Superior temporal gyrus (tissue), 1 donor: Measurements from ENCODE around the gene B3GNT9.
A peak's percentile ranks its signal among the peaks of the same experiment; 100 is the strongest.

Experiments used
- DNase-seq: peaks from one replicate; pipeline ENCODE4 v3.0.0-alpha.2; 2016; ENCODE audit errors: extremely low spot score

The B3GNT9 gene, protein sequence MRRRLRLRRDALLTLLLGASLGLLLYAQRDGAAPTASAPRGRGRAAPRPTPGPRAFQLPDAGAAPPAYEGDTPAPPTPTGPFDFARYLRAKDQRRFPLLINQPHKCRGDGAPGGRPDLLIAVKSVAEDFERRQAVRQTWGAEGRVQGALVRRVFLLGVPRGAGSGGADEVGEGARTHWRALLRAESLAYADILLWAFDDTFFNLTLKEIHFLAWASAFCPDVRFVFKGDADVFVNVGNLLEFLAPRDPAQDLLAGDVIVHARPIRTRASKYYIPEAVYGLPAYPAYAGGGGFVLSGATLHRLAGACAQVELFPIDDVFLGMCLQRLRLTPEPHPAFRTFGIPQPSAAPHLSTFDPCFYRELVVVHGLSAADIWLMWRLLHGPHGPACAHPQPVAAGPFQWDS

DNA sequence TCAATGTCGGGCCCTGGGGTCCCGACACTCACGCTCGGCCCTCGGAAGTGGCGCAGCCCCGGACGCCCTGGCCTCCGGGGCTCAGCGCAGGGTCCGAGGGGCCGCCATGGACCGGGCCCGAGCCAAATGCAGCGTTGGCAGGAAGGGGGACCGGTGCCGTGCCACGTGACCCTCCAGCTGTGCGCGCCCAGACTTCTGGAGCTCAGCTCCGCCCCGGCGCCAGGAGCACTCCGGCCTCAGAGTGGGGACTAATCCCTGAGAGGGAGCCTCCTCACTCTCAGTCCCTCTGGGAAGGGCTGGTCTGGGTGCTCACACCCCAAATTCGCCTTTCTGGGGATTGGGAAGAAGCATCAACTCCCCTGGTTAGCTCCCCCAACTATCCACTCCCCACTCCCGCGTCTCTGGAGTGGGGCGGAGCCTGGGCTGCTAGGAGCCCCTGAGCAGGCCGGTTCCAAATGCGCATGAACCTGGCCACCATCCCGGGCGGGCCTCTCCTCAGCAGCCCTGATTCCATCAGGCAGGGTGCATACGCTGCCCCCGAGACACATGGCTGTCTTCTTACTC, at the start of gene B3GNT9:
TSS of gene B3GNT9 (minus strand) at position 166 of the 564 bp plus-strand sequence. CDS start 513 bp downstream, outside the sequence.
- DNase-seq = peak; percentile 77

DNA sequence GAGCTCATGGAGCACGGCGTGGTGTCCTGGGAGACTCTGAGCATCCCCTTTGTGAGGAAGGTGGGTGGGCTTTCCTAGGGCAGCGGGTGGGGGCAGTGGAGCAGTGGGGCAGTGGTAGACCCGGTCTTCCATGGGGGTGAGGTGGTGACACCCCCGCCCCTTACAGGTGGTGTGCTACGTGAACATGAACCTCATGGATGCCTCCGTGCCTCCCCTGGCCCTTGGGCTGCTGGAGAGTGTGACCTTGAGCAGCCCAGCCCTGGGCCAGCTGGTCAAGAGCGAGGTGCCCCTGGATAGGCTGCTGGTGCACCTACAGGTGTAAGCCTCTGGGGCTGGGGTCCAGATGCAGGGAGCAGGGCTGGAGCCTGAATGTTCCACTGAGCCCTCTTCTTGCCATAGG, 49.7 kb upstream of the B3GNT9 start:
- DNase-seq = no peak

DNA sequence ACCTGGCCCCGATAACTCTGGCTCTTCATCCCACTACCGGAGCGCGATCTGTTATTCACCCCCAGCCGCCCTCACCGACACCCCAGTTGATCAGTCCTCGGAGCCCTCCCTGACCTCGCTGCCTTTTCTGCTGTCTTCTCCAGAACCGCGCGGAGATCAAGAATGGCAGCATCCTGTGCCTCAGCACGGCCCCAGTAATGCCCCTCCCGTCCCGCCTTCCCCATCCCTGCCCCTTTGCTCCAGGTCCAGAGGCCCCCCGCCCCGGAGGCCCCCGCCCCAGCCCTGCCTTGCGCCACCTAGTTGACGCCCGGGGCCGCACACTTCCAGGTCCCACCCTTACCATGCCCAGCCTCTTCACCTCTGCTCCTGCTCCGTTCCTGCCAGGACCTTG, 49.0 kb upstream of the B3GNT9 start:
- no peak for DNase-seq

DNA sequence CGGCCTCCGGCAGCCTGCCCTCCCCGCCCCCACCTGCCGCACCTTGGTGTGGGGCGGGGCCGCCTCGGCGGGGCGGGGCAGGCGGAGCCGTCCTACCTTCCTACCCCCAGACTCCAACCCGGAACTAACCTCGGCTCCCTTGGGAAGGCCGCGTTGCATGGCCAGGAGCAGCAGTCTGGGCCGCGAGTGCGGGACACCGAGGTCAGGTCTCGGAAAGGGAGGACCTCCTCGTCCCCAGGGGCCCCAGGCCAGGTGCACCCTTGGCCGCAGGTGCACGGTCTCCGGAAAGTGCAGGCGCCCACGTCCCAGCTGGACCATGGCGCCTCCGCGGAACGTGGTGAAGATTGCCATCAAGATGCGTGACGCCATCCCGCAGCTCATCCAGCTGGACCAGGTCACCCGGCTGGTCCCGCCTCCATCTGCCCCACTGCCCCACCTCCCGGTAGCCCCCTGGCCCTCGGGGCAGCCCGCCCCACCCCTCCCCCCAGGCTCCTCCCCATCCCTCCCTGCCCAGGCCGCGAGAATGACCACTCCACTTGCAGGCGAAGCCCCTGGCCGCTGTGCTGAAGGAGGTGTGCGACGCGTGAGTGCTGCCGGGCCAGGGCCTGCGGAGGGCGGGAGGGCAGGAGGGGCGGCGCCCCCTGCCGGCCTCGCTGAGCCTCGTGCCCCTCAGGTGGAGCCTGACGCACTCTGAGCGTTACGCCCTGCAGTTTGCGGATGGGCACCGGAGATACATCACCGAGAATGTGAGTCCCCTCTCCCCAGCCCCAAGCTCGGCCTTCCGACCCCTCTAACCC, 48.4 kb upstream of the B3GNT9 start, which contains the start of gene ELMO3:
TSS of gene ELMO3 (plus strand) at position 121 of the 797 bp plus-strand sequence. CDS start at position 317, 196 bp downstream.
- DNase-seq = no peak

DNA sequence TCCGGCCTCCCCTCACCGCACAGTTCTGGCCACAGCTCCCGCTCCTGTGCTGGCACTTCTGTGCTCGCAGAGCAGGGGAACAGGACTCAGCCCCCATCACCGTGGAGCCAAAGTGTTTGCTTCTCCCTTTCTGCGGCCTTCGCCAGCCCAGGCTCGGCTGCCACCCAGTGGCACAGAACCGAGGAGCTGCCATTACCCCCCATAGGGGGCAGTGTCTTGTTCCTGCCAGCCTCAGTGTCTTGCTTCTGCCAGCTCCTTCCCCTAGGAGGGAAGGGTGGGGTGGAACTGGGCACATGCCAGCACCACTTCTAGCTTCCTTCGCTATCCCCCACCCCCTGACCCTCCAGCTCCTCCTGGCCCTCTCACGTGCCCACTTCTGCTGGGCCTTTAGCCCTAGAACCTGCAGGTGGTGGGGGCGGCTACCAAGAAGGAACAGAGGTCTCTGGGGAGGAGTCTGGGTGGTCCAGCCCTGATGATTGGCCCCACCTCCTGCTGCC, 47.5 kb upstream of the B3GNT9 start:
- DNase-seq = peak; percentile 61

DNA sequence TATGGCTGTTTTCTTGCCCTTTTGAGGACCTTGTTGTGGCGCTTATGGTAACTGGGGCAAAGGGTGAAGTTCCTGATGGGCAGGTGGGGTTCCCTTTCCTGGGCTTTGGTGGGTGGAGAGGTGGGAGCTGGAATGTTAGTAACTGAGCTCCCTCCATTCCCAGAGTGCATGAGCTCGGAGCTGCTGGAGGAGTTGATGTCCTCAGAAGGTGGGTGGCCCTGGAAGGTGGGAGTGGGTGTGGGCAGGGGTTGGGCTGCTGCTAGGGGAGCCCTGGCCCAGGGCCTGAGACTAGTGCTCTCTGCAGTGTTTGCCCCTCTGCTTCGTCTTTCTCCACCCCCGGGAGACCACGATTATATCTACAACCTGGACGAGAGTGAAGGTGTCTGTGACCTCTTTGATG, 46.9 kb upstream of the B3GNT9 start:
- no peak for DNase-seq

DNA sequence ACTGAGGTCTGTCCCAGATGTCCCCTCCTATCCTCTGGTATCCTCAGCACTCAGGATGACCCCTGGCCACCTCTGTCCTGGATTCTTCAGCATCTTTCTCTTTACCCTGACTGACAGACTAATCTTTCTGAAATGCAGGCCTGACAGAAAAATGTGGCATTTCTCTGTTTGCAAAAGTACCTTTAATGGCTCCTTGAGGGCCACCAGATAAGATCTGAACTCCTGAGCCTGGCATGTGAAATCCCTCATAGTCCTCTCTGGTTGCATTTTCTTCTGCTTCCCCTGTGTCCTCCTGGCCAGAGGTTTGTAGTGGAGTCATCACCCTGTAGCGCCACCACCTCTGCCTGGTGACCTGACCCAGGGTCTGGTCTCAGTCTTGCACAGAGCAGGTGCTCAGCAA, 46.1 kb upstream of the B3GNT9 start:
- no peak for DNase-seq

DNA sequence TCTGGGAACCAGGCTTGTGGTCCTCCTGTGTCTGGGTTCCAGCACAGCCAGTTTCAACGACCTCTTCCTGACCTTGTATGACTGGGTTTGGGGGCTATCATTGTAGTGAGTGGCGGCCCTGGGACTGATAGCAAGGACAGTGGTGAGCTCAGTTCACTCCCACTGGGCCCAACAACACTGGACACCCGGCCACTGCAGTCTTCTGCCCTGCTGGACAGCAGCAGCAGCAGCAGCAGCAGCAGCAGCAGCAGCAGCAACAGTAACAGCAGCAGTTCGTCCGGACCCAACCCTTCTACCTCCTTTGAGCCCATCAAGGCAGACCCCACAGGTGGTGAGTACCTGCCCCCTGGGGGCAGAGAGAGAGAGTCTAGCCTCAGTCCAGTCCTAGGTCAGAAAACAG, 44.9 kb upstream of the B3GNT9 start:
- no peak for DNase-seq

DNA sequence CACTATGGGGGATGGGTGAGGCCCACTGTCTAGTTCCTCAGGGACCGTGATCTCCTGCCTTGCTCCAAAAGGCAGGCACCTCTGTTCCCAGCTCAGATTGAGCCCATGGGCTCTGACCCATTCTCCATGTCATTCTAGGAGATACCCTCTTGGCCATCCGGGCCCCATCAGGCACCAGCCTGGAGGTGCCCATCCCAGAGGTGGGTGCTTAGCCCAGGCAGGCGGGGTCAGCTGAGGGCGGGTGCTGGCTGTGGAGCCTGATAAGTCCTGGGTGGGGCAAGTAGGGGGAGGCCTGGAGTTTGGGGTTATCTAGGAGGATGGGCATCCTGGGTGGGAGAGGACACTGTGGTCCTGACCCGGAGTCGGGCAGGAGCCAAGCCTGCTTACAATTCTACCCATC, 43.5 kb upstream of the B3GNT9 start:
- DNase-seq = no peak

DNA sequence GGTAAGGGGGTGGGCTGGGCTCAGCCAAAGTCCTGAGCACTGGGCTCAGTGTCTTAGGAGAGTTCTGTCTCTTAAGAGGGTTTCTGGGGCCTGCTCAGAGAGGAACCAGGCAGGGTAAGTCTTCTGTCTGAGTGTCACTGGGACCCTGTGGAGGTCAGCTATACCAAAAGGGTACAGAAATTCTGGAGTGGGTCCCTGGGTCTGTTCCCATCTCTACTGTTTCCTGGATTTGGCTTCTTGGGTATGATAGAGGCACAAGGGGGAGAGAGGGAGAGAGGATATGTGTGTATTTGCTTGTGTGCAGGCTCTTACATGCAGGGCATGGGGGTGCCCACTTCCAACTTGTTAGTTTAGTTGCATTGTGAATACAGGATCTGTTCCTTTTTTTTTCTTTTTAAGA, 42.7 kb upstream of the B3GNT9 start:
- DNase-seq = no peak

DNA sequence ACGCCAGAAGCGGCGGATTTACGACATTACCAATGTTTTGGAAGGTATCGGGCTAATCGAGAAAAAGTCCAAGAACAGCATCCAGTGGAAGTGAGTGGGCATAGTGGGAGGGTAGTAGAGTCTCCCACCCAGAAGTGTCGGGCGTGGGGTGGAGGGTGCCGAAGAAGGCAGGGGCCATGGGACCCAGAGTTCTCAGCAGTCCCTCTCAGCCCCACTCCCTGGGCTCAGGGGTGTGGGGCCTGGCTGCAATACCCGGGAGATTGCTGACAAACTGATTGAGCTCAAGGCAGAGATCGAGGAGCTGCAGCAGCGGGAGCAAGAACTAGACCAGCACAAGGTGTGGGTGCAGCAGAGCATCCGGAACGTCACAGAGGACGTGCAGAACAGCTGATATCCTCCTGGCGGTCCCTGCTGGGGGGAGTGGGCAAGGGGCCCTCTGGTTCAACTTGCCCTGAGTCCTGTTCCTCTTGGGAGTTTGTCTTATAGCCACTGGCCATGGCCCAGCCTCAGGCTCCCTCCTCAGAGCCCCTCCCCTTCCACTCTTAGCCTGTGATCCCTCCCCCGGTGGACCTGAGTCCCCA, 42.1 kb upstream of the B3GNT9 start:
- no peak for DNase-seq

DNA sequence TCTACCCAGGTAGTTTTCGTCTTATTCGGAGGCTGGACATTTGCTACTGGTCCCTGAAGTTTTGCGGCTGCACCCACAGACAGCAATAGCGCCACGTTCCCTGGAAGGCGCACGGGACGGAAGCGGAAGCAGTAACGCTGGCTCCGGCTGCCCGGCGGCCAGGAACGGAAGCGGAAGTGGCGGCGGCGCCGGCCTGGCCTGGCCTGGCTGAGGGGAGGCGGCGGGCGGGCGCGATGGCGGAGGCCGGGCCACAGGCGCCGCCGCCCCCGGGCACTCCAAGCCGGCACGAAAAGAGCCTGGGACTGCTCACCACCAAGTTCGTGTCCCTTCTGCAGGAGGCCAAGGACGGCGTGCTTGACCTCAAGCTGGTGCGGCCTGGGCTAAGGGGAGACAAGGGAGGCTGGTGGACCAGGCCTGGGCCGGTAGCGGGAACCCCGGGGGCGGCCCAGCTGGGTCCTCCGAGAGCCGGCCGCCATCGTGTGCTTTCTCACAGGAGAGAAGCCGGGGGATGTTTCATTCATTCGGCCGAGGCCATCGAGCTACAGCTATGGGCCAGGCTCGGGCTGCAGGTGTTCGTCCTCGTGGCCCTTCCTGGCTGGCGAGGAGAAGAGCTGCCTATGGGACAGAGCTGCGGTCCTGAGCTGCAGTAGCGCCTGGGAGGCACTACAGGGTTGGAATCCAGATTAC, 41.3 kb upstream of the B3GNT9 start, which contains the start of gene E2F4:
TSS of gene E2F4 (plus strand) at position 161 of the 687 bp plus-strand sequence. CDS start at position 234, 73 bp downstream.
- DNase-seq = peak; percentile 96

DNA sequence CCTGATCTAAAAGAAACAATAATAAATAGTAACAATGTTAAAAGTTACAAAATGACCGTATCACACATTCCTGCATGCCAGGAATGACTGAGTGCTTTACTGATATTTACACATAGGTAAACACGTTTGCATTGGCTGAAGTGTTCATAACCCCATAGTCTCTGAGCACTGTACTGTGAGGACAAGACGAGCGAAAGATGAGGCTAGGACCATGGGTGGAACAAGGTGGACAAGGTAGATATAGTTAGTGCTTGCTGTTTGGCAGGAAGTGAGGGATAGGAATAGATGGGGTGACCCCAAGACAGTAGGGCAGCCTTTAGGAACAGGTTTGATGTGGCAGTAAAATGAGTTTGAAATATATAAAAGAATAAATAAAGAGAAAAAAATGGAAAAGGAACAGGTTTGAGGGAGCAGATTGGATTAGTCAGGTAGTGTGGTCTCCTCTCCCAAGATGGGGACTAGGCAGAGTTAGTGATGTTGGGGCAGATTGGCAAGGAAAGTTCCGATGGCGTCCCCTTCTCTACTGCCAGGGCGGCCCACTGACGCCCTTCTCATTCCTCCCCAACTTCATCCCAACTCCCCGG, 40.7 kb upstream of the B3GNT9 start:
- no peak for DNase-seq

DNA sequence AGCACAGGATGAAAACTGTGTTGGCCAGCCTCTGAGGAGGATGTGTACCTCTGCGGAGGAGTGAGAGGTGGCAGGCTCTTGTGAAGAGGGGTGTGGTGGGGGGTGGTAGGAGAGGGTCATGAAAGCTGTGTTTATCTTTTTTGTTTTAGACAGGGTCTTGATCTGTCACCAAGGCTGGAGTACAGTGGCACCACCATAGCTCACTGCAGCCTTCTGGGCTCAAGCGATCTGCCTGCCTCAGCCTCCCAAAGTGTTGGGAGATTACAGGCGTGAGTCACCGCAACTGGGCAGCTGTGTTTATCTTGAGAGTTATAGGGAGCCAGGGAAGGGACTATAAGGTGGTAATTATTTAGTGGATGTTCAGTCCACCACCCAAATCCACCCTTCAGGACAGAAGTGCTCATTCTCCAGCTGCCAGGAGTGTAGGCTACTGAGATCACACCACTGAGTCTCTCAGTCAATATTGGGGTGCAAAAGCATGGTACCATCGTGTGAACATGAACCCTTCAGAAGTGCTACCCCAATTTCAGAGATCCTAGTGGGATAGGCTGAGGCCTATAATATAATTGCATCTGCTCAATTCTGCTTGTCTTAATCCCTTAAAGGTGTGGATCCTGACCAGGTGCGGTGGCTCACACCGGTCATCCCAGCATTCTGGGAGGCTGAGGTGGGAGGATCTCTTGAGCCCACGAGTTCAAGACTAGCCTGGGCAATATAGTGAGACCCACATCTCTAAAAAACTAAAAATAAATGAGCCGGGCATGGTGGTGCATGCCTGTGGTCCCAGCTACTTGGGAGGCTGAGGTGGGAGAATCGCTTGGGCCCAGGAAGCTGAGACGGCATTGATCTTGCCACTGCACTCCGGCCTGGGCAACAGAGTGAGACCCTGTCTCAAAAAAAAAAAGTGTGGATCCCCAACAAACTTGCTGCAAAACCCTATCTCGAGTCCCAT, 39.9 kb upstream of the B3GNT9 start:
- no peak for DNase-seq

DNA sequence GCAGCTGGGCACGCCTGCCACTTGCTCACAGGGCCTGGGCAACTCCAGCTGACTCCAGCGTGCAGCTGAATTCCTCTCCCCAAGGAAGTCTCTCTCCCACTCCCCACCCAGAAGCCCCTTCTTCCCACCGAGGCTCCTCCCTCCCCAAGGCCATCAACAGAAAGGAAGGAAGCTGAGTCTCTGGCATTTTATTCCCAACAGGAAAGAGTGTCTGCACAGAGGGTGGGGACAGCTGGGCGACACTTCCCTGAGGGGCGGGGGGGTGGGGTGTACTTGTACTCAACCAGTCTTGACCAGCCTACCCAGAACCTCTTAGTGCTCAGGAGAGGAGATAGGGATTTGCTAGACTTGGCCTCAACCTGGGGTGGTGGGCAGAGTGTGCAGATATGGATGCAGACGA, 39.2 kb upstream of the B3GNT9 start, which contains the start of gene EXOC3L1:
TSS of gene EXOC3L1 (minus strand) at position 96 of the 400 bp plus-strand sequence. CDS start 460 bp downstream, outside the sequence.
- DNase-seq = no peak

DNA sequence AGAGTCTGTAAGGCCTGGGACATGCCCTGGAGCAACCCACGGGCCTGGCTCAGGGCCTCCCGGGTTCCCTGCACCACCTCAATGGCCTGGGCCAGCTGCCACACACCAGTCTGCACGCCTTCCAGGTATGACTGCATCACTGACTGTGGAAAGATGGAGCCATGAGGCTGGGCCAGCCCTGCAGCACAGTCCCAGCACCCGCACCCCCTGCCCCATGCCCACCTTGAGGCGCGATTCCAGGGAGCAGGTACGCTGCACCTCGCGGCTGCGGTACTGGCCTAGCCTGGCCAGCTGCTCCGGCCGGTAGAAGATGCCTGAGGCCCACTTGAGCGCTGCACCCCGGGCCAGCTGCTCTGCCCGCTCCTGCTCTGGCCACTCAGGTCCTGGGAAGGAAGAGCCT, 38.0 kb upstream of the B3GNT9 start:
- no peak for DNase-seq

DNA sequence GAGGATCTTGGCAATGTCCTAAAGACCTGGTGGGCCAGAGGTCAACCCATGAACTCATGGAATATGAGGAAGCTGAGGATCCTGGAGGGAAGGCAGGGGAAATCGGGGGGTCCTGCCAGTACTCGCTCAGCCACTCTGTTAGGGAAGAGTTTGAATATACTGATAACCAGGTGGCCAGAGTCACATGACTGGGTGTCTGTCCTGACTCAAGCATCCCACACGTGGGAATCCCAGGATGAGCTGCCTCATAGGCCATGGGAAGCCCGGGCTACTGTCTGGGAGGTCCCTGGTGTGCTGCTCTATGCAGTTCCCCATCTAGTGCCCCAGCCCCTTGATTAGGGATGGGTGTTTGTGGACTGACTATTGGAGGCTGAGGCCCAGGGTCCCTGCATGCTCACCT, 37.5 kb upstream of the B3GNT9 start:
- no peak for DNase-seq

DNA sequence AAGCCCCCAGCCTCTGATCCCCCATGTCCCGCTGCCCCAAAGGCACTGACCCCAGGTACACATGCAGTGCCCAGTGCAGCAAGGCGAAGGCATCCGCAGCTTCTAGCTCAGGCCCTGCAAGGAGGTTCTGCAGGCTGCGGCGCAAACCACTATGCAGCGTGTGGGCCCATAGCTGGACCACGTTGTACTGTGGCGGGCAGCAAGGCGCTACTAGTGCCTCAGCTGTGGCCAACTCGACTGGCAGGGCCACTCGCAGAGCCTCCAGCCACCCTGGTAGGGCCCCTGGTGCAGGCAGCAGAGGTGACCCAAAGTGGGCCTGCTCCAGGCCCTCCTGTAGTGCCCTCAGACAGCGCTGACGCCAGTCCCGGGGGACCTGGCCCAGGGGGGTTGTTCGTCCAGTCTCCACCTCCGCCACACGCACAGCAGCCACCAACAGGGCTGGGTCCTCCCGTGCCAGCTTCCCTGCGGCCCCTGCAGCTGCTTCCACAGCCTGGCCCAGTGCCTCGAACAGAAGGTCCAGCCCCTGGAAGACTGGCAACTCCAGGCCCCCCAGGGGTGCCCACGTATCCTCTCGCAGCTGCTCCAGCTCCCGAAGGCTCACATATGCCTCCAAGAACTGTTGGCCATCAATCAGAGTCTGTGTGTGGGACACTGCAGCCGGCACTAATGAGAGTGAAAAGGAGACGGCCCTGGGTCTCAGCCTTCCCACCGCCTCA, 36.5 kb upstream of the B3GNT9 start:
- DNase-seq = no peak

DNA sequence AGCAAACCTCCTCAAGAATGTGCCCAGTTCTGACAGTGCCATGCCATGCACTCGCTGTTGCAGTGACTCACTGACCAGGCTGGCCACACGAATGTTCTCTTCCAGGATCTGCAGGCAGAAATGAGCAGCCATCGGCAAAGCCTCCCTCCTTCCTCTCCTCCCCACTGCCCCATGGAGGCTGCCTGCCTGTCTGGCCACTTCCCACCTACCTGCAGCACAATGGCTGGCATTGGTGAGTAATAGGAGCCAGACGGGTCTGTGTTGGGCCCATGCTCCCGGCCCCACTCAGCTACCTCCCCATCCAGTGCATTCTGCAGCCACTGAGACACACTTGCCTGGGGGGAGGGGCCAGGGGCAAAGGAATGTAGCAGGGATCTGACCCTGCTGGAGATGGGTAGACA, 35.8 kb upstream of the B3GNT9 start:
- DNase-seq = no peak
